Vagina (tissue), 2 donors: ENCODE results near the gene IGFLR1. TPM values are rescaled to one million over a fixed set of nuclear protein-coding genes. Genes with fewer than 3 reads are reported as not detected.
A peak's percentile ranks its signal among the peaks of the same experiment; 100 is the strongest.

ENCODE experiments used
- DNase-seq, 2 donors: peaks; one replicate each; pipeline ENCODE4 v3.0.0-alpha.2; 2017; ENCODE audit errors: extremely low spot score in 2 of 2
- H3K27ac ChIP-seq: fragments of 200-600 bp; sonication (generic); one replicate; pipeline ENCODE4 v1.5.1; 2019
- H3K27me3 ChIP-seq: fragments of 200-600 bp; sonication (generic); one replicate; pipeline ENCODE4 v1.5.1; 2019
- H3K36me3 ChIP-seq, 2 donors: fragments of 200-600 bp; sonication (generic); one replicate each; pipeline ENCODE4 v1.5.1; 2017 to 2019
- H3K4me1 ChIP-seq: fragments of 200-600 bp; sonication (generic); one replicate; pipeline ENCODE4 v1.5.1; 2019
- H3K4me3 ChIP-seq, 2 donors: fragments of 200-600 bp; sonication (generic); 1 replicate in 1 of 2; 2 replicates in 1 of 2; pipeline ENCODE4 v1.5.1; 2016 to 2019
- H3K9me3 ChIP-seq: fragments of 200-600 bp; sonication (generic); one replicate; pipeline ENCODE4 v1.5.1; 2019
- CTCF ChIP-seq, 3 experiments: fragments of 450-650 bp in 2 of 3; fragments of 200-600 bp in 1 of 3; sonication (generic) in 1 of 3; IDR thresholded peaks; one replicate each; pipeline ENCODE4 v1.5.1; 2017 to 2019; ENCODE audit warnings: antibody characterized with exemption in 3 of 3, mild to moderate bottlenecking in 2 of 3, moderate library complexity in 2 of 3
- POLR2A ChIP-seq, 2 donors: fragments of 450-650 bp; IDR thresholded peaks; one replicate each; pipeline ENCODE4 v1.6.1; 2017; ENCODE audit warnings: antibody characterized with exemption in 2 of 2, mild to moderate bottlenecking in 2 of 2, moderate library complexity in 2 of 2
- POLR2AphosphoS5 ChIP-seq, 2 donors: sonication (generic); formaldehyde crosslinking; IDR thresholded peaks; one replicate each; pipeline ENCODE4 v1.9.0; 2017; ENCODE audit warnings: antibody characterized with exemption in 2 of 2, mild to moderate bottlenecking in 2 of 2, low read depth in 1 of 2; ENCODE audit not compliant: insufficient read depth in 1 of 2
- intact Hi-C: fragments of 100-400 bp; cut with DNase I; formaldehyde crosslinking; loops from one replicate; pipeline ENCODE4 v1.15.1; 2023
- total RNA-seq: library from RNA; depleted of rRNA; stranded (reverse); fragments of >200 nt; gene quantifications from one replicate; pipeline ENCODE4 v1.2.3, GENCODE V29; 2016

IGFLR1 gene
- total RNA-seq, 1 donor from 2014 or later = 7.4 TPM

DNA sequence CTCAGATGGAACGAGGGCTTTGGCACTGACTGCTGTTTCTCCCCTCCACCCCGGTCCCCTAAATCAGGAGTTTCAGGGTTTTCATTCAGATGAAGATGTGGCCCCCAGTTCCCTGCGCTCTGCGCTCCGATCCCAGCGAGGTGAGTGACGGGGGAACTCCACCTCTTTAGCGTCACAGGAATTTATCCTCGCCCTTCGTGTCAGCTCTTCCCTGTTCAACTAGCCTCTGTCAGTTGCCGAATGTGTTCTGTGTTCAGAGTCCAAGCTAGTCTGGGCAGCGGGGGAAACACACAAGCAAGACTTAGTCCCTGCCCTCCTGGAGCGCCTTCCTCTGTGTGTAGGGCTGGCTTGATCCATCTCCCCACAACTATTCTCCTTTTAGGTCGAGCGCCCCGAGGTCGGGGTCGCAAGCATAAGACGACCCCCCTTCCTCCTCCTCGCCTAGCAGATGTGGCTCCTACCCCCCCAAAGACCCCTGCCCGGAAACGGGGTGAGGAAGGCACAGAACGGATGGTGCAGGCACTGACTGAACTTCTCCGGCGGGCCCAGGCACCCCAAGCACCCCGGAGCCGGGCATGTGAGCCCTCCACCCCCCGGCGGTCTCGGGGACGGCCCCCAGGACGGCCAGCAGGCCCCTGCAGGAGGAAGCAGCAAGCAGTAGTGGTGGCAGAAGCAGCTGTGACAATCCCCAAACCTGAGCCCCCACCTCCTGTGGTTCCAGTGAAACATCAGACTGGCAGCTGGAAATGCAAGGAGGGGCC is 22.7 kb downstream of the IGFLR1 start:
- peak overlapping the region in 1 of 2 donors; percentile 67 for H3K4me3 ChIP-seq
- peaks cover 3 to 46% of the 10 kb centered on the region in 2 donors for H3K36me3 ChIP-seq

DNA sequence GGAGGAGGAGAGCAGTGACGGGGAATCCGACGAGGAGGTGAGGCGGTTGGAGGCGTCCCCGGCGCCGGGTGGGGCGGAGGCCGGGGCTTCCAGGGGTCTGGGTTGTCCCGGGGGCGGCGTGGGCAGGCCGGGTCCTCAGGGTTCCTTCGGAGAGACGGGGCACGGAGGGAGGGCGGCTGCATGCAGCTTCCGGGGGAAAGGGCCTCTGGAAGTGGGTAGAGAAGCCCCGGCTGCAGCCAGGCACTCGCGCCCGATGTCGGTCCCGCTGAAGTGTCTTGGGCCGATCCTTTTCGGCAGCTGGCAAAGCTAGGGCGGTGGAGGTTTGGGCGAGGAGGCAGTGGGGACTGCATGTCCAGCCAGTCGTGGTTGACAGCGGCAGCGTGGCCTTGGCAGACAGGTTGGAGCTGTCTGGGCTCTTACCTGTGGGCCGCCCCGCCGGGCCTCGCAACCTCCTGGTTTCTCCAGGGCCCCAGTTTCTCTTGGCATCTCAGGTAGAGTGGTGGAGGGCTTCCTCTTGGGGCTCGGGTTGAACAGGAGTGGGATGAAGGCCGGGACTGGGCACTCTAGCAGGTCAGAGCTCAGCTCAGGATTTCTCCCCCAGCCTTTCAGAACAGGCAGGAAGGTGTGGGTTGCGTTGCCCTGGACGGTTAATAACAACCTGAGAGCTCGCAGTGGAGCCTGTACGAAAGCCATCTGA is 23.8 kb downstream of the IGFLR1 start:
- intact Hi-C loops = loop anchor here (5.0 to 10.0 kb wide), 2 partner anchors 171 to 216 kb away; partner anchors contain the start of genes LRFN3 and TMEM147
- Histone ChIP-seq H3K4me3 (peak overlapping the region; percentile 67 to 86), H3K27ac (peak overlapping the region; percentile 82), H3K4me1 (peaks cover 30% of the 10 kb centered on the region), H3K36me3 (peaks cover 0 to 35% of the 10 kb centered on the region in 2 donors), H3K27me3 (no peaks in the 10 kb centered on the region), H3K9me3 (no peaks in the 10 kb centered on the region)
- DNase-seq = no peak
- TF ChIP-seq POLR2AphosphoS5 (IDR thresholded peaks at IDR 0.05; ENCODE audit: insufficient read depth in 1 of 2, low read depth in 1 of 2) (peak in 1 of 2 donors; percentile 29), CTCF (IDR thresholded peaks at IDR 0.05) (no peak), POLR2A (IDR thresholded peaks at IDR 0.05) (no peak)

More for the DNA sequence above, 22.7 kb downstream of the IGFLR1 start:
- DNase-seq = no peak
- intact Hi-C loops = loop anchor here (5.0 to 10.0 kb wide), 2 partner anchors 172 to 215 kb away; partner anchors contain the start of genes LRFN3 and TMEM147
- H3K27me3 ChIP-seq = no peaks in the 10 kb centered on the region
- no peak for TF ChIP-seq POLR2AphosphoS5 (IDR thresholded peaks at IDR 0.05; ENCODE audit: insufficient read depth in 1 of 2, low read depth in 1 of 2)
- TF ChIP-seq CTCF (IDR thresholded peaks at IDR 0.05) = no peak
- TF ChIP-seq POLR2A (IDR thresholded peaks at IDR 0.05) = no peak
- H3K27ac ChIP-seq = no peak overlapping the region
- peaks cover 30% of the 10 kb centered on the region for H3K4me1 ChIP-seq
- no peaks in the 10 kb centered on the region for H3K9me3 ChIP-seq

GRCh38 chr19:35717665-35718344 is 24.4 kb downstream of the IGFLR1 start, which contains the start of gene KMT2B:
Gene KMT2B (plus strand): TSS chr19:35718003. CDS start chr19:35718019, 16 bp downstream.
- H3K4me1 ChIP-seq = peaks cover 30% of the 10 kb centered on the region
- intact Hi-C loops = loop anchor here (5.0 to 10.0 kb wide), 2 partner anchors 171 to 217 kb away; partner anchors contain the start of genes LRFN3 and TMEM147
- peak within 1 kb of the TSS; percentile 67 to 86 for H3K4me3 ChIP-seq
- peaks cover 0 to 28% of the 10 kb centered on the region in 2 donors for H3K36me3 ChIP-seq
- H3K27ac ChIP-seq = peak within 1 kb of the TSS; percentile 85
- no peak for TF ChIP-seq POLR2A (IDR thresholded peaks at IDR 0.05)
- no peak for TF ChIP-seq POLR2AphosphoS5 (IDR thresholded peaks at IDR 0.05; ENCODE audit: insufficient read depth in 1 of 2, low read depth in 1 of 2)
- no peak for TF ChIP-seq CTCF (IDR thresholded peaks at IDR 0.05)
- no peaks in the 10 kb centered on the region for H3K27me3 ChIP-seq
- DNase-seq = no peak
- H3K9me3 ChIP-seq = no peaks in the 10 kb centered on the region

DNA sequence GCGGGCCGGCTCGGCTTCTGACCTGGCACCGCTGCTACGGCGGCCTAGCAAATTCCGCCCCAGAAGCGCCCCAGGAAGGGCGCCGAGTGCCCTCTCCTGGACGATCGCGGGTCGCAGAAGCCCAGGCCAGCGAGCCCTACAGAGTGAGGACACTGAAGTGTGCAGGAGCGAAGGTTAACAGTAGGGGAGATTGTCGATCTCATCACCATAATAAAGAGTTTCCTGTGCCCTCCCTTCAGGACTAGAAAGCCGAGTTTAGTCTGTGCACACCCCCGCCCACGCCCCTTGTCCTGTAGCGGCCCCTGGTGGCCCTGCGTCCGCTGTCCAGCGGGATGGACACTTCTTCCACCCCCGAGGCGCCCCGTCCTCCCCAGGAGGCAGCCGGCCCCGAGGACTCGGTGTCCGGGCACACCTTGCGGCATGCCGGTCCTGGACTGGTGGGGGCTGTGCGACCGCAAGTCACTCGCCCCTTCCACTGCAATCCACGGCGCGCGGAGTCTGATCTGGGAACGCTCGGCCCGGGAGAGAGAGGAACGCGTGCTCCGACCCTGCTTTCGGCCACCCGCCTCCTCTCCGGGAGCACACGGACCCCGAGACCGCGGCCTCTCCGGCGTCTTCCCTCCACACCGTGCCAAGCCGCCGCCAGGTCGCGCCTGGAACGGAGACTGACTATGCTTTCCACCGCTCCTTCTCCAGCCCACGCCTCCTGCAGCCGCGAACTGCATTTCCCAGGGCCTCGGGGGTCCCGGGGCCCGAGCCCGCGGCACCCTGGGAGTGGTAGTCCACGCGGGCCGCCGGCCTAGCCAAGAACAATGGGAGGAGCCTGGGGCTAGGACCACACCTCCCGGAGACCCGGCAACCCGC is 25.2 kb downstream of the IGFLR1 start:
- TF ChIP-seq POLR2AphosphoS5 (IDR thresholded peaks at IDR 0.05; ENCODE audit: insufficient read depth in 1 of 2, low read depth in 1 of 2) (peak; percentile 68 to 72), CTCF (IDR thresholded peaks at IDR 0.05) (peak; percentile 59 to 94 (median 93)), POLR2A (IDR thresholded peaks at IDR 0.05) (peak in 1 of 2 donors; percentile 27)
- H3K4me1 ChIP-seq = peaks cover 30% of the 10 kb centered on the region
- DNase-seq = peak in 1 of 2 donors; percentile 95

More for the DNA sequence above, 25.2 kb downstream of the IGFLR1 start:
- Histone ChIP-seq H3K9me3 (no peaks in the 10 kb centered on the region), H3K36me3 (peaks cover 0 to 20% of the 10 kb centered on the region in 2 donors), H3K27me3 (no peaks in the 10 kb centered on the region), H3K27ac (peak overlapping the region; percentile 85), H3K4me3 (peak overlapping the region; percentile 67 to 86)
- intact Hi-C loops = loop anchor here (5.0 to 10.0 kb wide), 2 partner anchors 170 to 218 kb away; partner anchors contain the start of genes LRFN3 and TMEM147
